Fibroblast of villous mesenchyme (primary cell): ENCODE results near the gene GLT1D1. TPM values are rescaled to one million over a fixed set of nuclear protein-coding genes. Genes with fewer than 3 reads are reported as not detected.

Experiments used
- DNase-seq: peaks from one replicate; pipeline ENCODE4 v3.0.0-alpha.2; 2010; ENCODE audit warnings: low read depth
- H3K4me3 ChIP-seq: 2 replicates; pipeline ENCODE4 v1.5.1; 2011; ENCODE audit warnings: low read depth, mild to moderate bottlenecking, low read length
- CTCF ChIP-seq: IDR thresholded peaks from 2 replicates; pipeline ENCODE4 v1.5.1; 2012; ENCODE audit warnings: low read depth, mild to moderate bottlenecking, low read length; ENCODE audit not compliant: insufficient read depth
- total RNA-seq: library from RNA; depleted of rRNA; stranded (reverse); fragments of >200 nt; gene quantifications from 2 replicates; pipeline ENCODE4 v1.2.3, GENCODE V29; 2012

The GLT1D1 gene
- total RNA-seq, 1 donor: under 0.01 TPM

GRCh38 chr12:128916425-128916824 lies 63.1 kb downstream of the GLT1D1 start:
- H3K4me3 ChIP-seq: no peak overlapping the region
- TF ChIP-seq CTCF: no peak
- no peak for DNase-seq

- TF ChIP-seq CTCF: no peak
- H3K4me3 ChIP-seq: no peak overlapping the region
- DNase-seq: no peak
Observed at GRCh38 chr12:128918481-128919260, 65.4 kb downstream of the GLT1D1 start.

GRCh38 chr12:128920468-128920867 lies 67.2 kb downstream of the GLT1D1 start:
- DNase-seq: peak; percentile 6

GRCh38 chr12:128928361-128928760 lies 75.1 kb downstream of the GLT1D1 start:
- DNase-seq: no peak
- H3K4me3 ChIP-seq: no peak overlapping the region
- no peak for TF ChIP-seq CTCF

More at GRCh38 chr12:128920468-128920867, 67.2 kb downstream of the GLT1D1 start:
- TF ChIP-seq CTCF: no peak
- H3K4me3 ChIP-seq: no peak overlapping the region

GRCh38 chr12:128929057-128929456 lies 75.8 kb downstream of the GLT1D1 start:
- no peak for TF ChIP-seq CTCF
- DNase-seq: no peak
- H3K4me3 ChIP-seq: no peak overlapping the region

GRCh38 chr12:128930606-128931005 lies 77.3 kb downstream of the GLT1D1 start:
- no peak overlapping the region for H3K4me3 ChIP-seq
- no peak for DNase-seq
- no peak for TF ChIP-seq CTCF

- TF ChIP-seq CTCF: no peak
Observed at GRCh38 chr12:128932521-128932920, 79.2 kb downstream of the GLT1D1 start.

More at GRCh38 chr12:128932521-128932920, 79.2 kb downstream of the GLT1D1 start:
- H3K4me3 ChIP-seq: no peak overlapping the region
- DNase-seq: no peak
